GM18873 (cell line): ENCODE results near the gene OR6B1.
"Not testable (repeated sequence)": the region's sequence is repeated elsewhere in the genome, so short reads cannot be mapped to it uniquely, and the experiment has no call there.

Experiments used
- ATAC-seq: cut with Tn5 transposase; IDR thresholded peaks from one replicate; pipeline ENCODE4 v1.9.1; 2021; ENCODE audit warnings: mild to moderate bottlenecking, moderate library complexity, moderate number of reproducible peaks; ENCODE audit not compliant: unreplicated experiment, low FRiP score

OR6B1 gene

DNA sequence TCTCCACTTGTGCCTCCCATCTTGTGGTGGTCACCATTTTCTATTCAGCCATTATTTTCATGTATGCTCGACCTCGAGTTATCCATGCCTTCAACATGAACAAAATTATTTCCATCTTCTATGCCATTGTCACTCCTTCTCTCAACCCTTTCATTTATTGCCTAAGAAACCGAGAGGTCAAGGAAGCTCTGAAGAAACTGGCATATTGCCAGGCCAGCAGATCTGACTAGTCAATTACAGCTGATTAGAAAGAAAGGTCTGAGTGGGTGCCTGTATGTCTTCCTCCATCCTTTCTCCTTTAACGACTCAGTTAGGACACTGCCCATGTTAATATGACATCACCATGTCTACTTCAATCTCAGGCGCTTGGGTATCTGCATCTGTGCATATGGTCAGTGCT, 4.6 kb downstream of the OR6B1 start:
- ATAC-seq, result no peak

DNA sequence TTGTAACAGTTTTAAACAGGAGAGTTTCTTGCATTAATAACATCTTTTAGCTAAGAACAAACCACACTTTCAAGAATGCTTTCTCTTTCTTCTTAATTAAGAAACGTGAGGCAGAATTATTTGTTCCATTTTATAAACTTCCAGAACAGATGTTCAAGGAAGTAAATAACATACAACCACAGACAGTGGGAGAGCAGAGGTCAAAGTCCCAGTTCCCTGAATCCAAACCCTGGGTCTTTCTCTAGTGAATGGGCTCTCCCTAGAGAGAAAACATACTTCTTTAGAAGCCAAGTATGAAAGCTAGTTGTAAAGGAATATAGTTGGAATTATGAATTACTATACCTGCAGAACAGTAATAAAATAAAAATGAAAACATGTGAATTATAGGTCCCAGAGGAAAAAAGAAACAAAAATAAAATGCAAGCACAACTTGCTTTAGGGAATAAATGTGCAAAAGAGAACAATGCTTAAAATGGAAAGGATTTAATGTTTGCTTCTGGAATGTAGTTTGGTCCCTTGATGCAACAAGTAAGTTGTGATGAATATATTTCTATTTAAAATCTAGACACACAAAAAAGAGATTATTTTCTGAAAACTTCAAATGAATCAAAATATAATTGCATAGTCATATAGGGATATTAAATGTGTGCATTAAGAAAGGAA, 6.0 kb downstream of the OR6B1 start:
- ATAC-seq, result no peak

DNA sequence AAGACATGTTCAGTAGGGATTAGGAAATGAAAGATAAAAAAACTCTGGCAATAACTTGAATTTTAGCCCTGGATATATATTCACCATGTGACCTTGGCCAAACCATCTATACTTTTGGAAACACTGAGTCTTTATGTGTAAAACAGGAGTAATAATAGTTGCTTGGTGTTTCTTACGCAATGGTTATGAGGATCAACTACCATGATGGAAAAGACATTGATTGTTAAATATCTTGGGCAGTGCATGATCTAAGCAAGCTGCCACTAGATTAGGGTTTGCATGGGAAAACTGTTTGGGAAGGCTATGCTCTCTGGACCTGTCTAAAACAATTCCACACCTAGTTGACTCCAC, 6.5 kb downstream of the OR6B1 start:
- no peak for ATAC-seq

DNA sequence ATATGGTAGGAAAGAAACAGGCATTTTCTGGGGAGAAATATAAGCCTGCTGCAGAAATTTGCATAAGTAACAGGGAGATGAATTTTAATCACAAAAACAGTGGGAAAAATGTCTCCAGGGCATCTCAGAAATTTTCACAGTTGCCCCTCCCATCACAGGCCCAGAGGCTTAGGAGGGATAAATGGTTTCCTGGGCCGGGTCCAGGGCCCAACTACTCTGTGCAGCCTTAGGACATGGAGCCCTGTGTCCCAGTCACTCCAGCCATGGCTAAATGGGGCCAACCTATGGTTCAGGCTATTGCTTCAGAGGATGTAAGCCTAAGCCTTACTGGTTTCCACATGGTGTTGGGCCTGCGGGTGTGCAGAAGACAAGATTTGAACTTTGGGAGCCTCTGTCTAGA, 9.2 kb downstream of the OR6B1 start:
- ATAC-seq, result no peak

DNA sequence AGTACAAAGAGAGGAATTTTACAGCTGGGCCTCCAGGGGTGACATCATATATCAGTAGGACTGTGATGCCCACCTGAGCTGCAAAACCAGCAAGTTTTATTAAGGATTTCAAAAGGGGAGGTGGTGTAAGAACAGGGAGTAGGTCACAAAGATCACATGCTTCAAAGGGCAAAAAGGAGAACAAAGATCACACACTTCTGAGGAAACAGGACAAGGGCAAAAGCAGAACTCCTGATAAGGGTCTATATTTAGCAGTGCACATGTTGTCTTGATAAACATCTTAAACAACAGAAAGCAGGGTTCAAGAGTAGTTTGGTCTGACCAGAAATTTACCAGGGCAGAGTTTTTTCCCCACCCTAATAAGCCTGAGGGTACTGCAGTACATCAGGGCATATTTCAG, 9.9 kb downstream of the OR6B1 start:
- not testable (repeated sequence) for ATAC-seq

DNA sequence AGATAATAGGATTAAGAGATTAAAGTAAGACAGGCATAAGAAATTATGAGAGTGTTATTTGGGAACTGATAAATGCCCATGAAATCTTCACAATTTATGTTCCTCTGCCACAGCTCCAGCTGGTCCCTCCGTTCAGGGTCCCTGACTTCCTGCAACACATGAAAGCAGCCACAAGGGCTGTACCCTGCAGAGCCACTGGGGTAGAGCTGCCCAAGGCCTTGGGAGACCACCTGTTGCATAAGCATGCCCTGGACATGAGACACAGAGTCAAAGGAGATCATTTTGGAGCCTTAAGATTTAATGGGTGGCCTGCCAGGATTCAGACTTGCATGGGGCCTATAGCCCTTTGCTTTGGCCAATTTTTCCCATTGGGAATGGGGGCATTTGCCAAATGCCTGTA, 10.7 kb downstream of the OR6B1 start:
- ATAC-seq, result not testable (repeated sequence)

DNA sequence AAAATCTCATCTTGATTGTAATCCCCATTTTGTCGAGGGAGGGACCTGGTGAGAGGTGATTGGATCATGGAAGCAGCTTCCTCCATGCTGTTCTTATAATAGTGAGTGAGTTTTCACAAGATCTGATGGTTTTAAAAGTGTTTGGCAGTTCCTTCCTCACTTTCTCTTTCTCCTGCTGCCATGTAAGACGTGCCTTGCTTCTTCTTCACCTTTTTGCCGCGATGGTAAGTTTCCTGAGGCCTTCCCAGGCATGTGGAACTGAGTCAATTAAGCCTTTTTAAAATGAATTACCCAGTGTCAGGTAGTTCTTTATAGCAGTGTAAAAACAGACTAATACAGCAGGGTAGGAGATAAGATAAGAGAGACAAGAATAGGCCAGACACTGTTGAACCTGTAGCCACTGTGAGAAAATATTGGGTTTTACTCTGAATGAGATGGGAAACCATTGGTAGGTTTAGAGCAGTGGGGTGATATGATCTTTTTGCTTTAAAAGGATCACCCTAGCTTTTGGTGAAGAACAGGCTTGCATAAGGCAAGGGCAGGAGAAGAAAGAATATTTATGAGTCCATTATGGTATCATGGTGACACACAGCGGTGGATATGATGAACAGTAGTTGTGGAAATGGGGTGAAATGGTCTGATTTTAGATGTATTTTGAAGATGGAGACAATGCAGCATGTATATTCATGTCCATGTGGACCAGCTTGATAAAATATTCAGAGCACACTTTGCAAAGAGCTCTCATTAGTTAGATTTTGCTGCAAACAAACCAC, 11.5 kb downstream of the OR6B1 start:
- no peak for ATAC-seq

DNA sequence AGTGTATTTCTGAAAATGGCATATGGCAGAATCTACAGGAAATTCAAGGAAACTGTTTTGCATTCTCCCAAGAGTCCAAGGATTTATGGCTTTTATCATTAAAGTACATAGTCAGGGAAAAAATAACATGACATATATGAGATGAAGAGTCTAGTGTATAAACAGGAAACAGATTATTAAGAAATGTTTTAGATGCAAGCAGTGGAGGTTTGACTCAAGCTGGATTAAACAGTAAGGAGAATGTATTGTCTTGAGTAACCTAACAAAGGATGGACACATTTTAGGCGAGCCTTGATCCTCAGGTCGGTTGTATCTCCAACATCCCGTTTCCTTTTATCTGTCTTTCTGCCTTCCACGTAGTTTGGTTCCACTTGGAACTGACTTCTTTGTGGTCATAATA, 17.9 kb downstream of the OR6B1 start:
- ATAC-seq, result no peak

DNA sequence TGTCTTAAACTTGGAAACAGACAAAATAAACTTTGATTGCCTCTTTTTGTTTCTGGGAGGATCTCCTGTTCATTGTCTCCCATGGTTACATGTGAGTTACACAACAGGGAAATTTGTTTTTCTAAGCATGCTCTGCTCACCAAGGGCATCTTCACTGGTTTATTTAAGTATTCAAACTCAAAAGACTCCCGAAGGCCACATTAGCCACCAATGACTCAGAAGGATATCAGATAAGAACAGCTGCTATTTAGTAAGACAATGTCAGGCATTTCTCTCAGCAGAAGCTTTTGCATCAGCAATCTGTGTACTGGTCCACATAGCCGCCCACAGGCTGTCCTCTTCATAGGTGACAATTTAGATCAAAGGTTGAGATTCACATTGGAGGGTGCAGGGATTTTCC, 19.3 kb downstream of the OR6B1 start:
- ATAC-seq, result no peak

DNA sequence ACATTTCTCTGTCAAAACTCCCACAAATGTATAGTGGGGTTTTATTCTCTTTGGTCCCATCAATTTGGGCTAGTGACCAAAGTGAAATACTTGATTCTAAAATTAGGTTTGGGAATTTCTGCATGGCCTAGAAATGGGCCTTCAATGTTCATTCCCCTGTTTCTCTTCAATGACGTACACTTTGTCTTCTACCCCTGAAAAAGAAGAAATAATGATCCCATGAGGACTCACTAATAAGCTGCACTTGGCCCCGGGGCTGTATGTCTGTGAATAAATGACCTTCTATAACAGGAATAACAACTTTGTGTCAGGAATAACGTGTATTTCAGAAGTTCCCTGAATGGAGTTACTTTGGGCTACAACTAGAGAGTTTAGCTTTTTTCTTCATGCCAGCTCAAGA, 20.2 kb downstream of the OR6B1 start:
- ATAC-seq, result no peak

DNA sequence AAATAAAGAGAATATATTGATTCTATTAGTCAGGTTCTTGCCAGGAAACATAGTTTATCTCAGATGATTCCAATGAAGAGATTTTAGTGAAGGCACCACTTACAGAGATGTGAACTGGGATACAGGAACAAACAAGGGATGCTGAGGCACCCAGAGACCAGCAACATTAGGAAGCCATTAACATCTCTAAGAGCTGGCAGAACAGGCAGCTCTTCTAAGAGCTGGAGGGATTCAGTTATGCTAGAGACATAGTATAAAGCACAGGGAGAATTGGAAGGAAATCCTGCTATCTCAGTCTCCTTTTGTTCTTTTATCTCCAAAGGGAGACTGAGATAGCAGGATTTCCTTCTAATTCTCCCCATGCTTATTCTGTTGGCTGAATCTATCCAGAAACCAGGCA, 22.0 kb downstream of the OR6B1 start:
- ATAC-seq, result no peak

DNA sequence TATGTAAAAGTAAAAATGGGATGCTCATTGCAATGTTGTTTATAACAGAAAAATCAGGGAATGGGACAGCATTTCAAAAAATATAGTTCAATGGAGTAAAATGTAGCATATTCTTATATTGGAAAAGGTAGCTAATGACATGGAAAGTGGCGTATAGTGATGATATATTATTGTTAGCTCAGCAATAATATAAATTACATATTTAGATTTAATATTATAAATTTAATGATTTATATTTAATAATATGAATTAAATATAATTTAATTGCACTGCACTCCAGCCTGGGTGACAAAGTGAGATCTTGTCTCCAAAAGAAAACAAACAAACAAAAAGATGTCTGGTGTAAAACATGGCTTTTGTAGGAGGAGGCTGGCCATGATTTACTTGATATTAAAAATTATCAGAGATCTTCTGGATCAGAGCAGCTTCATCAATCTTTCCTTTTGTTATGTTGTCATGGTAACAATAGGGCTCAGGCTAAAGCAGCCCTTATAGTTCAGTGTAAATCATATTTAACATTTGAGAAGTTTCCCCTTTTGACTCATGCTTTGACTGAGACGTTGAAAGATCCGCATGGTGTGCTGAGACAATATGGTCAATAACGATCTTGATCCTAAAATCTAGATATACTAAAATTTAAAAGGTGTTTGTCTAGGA, 23.2 kb downstream of the OR6B1 start:
- no peak for ATAC-seq

DNA sequence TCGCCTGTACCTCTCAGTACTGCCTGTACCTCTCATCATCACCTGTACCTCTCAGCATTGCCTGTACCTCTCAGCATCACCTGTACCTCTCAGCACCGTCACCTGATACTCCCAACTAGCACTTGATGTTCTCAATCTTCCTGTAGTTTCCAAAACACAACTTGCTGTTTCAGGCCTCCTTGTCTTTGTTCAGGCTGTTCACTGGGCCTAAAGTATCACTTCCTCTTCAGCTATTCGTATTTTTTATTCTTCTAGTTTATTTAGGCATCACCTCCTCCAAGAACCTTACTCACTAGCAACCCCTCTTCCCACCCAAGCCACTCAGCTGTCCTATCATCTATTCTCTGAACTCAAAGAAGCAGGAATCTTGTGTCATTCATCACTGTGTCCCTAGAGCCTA, 24.1 kb downstream of the OR6B1 start:
- no peak for ATAC-seq

DNA sequence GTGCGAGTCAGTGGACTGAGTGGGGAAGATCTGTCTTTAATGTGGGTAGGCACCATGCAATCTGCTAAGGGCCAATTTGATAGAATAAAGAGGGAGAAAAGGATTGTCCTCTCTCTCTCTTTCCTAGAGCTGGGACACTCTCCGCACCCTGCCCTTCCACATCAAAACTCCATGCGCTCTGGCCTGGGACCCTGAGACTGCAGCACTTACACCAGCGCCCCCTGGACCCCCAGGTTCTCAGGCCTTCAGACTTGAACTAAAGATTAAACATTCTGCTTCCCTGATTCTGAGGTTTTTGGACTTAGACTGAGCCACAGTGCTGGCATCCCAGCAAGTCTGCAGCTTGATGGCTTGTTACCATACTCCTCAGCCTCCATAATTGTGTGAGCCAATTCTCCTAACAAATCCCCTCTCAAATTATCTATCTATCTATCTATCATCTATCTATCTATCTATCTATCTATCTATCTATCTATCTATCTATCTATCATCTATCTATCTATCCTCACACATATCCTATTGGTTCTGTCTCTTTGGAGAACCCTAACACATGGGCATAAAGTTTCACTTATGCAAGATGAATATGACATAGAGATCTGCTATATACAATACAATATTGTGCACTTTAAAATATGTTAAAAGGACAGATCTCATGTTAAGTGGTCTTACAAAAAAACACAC, 26.2 kb downstream of the OR6B1 start:
- ATAC-seq, result no peak

DNA sequence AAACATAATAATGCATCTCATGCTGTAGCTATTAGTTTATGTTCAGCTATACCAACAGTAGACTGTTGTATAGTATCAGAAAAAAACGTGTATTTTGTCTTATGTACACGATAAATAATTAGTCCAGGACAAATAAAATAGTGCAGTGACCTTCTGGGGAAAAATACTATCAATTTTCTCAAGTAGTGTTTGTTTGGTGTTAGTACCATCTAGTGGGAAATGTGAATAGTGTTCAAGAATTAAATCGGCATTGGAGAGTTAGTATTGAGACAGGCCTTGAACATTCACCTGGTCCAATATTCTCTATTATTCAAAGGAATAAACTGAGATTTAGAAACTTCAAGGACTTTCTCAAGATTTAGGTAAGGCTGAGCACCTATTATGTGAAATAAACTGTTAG, 26.9 kb downstream of the OR6B1 start:
- no peak for ATAC-seq

DNA sequence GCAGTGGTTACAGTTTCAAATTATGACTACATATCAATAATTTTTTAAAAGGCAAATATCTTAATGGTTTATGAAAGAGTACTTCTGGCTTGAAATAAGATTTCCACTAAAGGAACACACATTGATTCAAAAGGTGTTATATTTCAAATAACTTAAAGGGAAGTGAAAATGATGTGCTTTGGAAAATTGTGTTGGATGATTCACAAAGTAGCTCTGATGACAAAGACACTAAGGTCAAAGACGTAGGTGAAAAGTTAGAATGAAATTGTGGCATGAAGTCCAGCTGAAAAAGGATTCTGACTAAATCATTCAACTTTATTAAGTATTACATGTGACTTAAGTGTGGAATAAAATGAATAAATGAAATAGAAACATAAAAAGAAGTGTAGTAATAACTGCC, 27.9 kb downstream of the OR6B1 start:
- no peak for ATAC-seq

DNA sequence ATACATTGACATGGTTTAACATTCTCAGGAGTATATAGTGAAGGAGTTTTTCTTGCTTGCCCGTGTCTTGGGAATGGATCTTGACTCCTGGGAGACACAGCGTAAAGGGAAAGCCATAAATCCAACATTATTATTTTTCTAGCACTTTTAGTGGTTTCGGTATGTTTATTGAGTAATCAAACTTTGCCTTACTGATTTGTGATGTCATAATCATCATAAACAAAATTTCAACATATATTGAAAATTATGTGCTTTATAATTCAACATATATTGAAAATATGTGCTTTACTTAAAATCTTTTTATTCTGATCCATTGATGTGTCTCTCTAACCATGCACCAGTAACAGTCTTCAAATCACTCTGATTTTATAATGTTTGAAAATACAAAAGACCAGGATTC, 28.4 kb downstream of the OR6B1 start:
- no peak for ATAC-seq

DNA sequence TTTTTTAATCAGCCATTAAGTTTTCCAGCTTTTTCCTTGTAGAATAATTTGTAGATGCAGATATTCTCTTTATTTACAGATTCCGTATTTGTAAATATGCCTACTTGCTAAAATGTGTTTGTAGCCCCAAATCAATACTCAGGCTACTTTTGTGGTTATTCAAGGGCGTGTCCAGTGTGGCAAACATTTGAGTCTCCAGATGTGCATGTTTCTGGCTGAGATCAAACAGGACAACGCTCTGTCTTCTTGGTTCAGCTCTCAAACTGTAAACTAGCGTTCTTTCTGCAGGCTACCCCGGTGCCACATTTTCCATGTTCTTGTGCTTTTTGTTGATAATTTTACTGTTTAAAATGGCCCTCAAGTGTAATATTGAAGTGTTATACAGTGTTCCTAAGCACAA, 32.4 kb downstream of the OR6B1 start:
- no peak for ATAC-seq

DNA sequence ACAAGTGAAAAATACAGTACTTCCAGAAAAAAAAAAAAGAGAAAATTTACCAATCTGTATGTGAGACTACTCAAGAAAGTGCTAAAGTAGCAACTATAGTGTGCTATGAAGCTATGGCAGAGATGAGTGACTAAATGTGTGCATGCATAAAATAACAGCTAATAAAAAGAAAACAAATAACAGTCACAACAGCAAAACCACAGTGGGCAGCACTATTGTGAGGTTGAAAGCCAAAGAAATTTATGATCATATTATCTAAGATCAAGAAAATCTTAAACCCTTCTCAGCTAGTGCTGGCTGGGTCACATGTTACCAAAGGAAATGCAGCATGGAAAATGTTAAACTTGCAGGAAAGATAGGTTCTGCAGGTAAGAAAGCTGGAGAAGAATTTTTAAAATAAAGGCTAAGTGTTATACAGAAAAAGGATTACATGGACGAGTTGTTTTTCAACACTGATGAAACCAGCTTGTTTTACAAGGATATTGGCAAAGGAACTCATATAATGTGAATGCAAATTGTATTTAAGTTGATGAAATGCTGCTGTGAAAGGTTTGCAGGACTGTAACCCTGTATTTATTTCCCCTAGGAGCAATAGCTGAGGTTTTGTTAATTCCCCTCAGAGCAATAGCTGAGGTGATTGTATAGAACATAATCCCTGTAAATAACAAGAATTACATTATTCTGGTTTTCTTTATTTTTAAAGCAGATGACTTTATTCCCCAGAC, 33.0 kb downstream of the OR6B1 start:
- no peak for ATAC-seq

DNA sequence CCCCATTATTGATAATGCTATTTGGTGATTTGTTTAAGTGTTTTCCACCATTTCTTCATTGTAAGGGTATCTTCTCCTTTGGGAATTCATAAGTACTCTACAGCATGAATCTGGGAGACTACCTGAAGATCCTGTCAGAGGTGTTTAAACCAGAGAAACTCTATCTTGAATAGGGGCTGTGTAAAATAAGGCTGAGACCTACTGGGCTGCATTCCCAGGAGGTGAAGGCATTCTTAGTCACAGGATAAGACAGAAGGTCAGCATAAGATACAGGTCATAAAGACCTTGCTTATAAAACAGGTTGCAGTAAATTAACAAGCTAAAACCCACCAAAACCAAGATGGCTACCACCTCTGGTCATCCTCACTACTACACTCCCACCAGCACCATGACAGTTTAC, 35.3 kb downstream of the OR6B1 start:
- no peak for ATAC-seq
